SU-DHL-6 (cell line): Measurements from ENCODE around the gene STRIP2.

Experiments used
- CTCF ChIP-seq: fragments of 200-600 bp; sonication (generic); IDR thresholded peaks from one replicate; pipeline ENCODE4 v1.5.1; 2017; ENCODE audit warnings: antibody characterized with exemption, mild to moderate bottlenecking, low read length, moderate library complexity; ENCODE audit not compliant: insufficient read depth, poor library complexity, severe bottlenecking
- EZH2phosphoT487 ChIP-seq: fragments of 200-600 bp; sonication (generic), shearing (Covaris generic); conservative IDR thresholded peaks from 2 replicates; pipeline ENCODE4 v1.6.1; 2018; ENCODE audit warnings: mild to moderate bottlenecking, antibody characterized with exemption, low read length, moderate library complexity, mixed read lengths

- no peak for TF ChIP-seq CTCF
- TF ChIP-seq EZH2phosphoT487, result no peak
Observed at GRCh38 chr7:129394101-129394500, 40.1 kb upstream of the STRIP2 start.
